Common myeloid progenitor, CD34-positive (primary cell): ENCODE measurements around the gene NRROS.

Experiments used
- CTCF ChIA-PET: fragments of 350-600 bp; sonication (Branson Sonifier 250); formaldehyde crosslinking; loops from one replicate; lab custom pipeline; 2021; ENCODE audit warnings: antibody characterized with exemption; lab: Charles Lee
- POLR2A ChIA-PET: fragments of 350-600 bp; sonication (Branson Sonifier 250); formaldehyde crosslinking; loops from one replicate; lab custom pipeline; 2021; ENCODE audit warnings: antibody characterized with exemption; lab: Charles Lee
- DNase-seq, 3 donors: peaks; one replicate each; pipeline versions ENCODE4 v3.0.0 to v3.0.0-alpha.2; 2013
- H3K27ac ChIP-seq, 2 experiments: 1 replicate in 1 of 2; 2 replicates in 1 of 2; pipeline ENCODE4 v1.7.0; 2013; ENCODE audit warnings: inconsistent platforms in 2 of 2, low read length in 2 of 2, mild to moderate bottlenecking in 2 of 2, low read depth in 1 of 2, moderate library complexity in 1 of 2; ENCODE audit not compliant: severe bottlenecking in 2 of 2, insufficient read depth in 1 of 2, poor library complexity in 1 of 2
- H3K27me3 ChIP-seq, 5 experiments: replicated peaks in 2 of 5; 1 replicate in 3 of 5; 2 replicates in 2 of 5; pipeline versions ENCODE4 v1.6.1 to v1.7.0; 2013; ENCODE audit warnings: low read length in 4 of 5, mild to moderate bottlenecking in 2 of 5, moderate library complexity in 2 of 5, inconsistent platforms in 1 of 5; ENCODE audit not compliant: insufficient read depth in 5 of 5, control insufficient read depth in 4 of 5
- H3K36me3 ChIP-seq, 4 experiments: 1 replicate in 2 of 4; 2 replicates in 2 of 4; pipeline versions ENCODE4 v1.6.1 to v1.7.0; 2013; ENCODE audit warnings: low read length in 3 of 4, control low read depth in 1 of 4, mild to moderate bottlenecking in 1 of 4; ENCODE audit not compliant: control insufficient read depth in 4 of 4, insufficient read depth in 4 of 4
- H3K4me1 ChIP-seq, 4 experiments: 1 replicate in 3 of 4; 2 replicates in 1 of 4; pipeline versions ENCODE4 v1.6.1 to v1.7.1; 2013; ENCODE audit warnings: low read length in 3 of 4, mild to moderate bottlenecking in 3 of 4, control low read depth in 1 of 4, inconsistent platforms in 1 of 4, moderate library complexity in 1 of 4; ENCODE audit not compliant: control insufficient read depth in 4 of 4, insufficient read depth in 4 of 4; ENCODE audit errors: control extremely low read depth in 1 of 4
- H3K4me3 ChIP-seq, 7 experiments: 1 replicate in 4 of 7; 2 replicates in 3 of 7; pipeline versions ENCODE4 v1.5.1 to v1.7.0; 2013; ENCODE audit warnings: mild to moderate bottlenecking in 7 of 7, low read length in 6 of 7, moderate library complexity in 6 of 7, inconsistent platforms in 2 of 7, low read depth in 2 of 7, control low read depth in 1 of 7; ENCODE audit not compliant: insufficient read depth in 4 of 7, control insufficient read depth in 1 of 7; ENCODE audit errors: extremely low read depth in 1 of 7
- H3K9me3 ChIP-seq, 5 experiments: 1 replicate in 4 of 5; 2 replicates in 1 of 5; pipeline versions ENCODE4 v1.6.1 to v1.7.1; 2013; ENCODE audit warnings: low read length in 4 of 5, mild to moderate bottlenecking in 2 of 5, inconsistent platforms in 1 of 5, low read depth in 1 of 5, moderate library complexity in 1 of 5; ENCODE audit not compliant: control insufficient read depth in 4 of 5, insufficient read depth in 2 of 5; ENCODE audit errors: control extremely low read depth in 1 of 5
- WGBS: methylation state at CpG from one replicate; pipeline ENCODE4 v1.1.5; 2013; ENCODE audit not compliant: insufficient coverage; 5-methylcytosine and 5-hydroxymethylcytosine counted together

NRROS gene

DNA sequence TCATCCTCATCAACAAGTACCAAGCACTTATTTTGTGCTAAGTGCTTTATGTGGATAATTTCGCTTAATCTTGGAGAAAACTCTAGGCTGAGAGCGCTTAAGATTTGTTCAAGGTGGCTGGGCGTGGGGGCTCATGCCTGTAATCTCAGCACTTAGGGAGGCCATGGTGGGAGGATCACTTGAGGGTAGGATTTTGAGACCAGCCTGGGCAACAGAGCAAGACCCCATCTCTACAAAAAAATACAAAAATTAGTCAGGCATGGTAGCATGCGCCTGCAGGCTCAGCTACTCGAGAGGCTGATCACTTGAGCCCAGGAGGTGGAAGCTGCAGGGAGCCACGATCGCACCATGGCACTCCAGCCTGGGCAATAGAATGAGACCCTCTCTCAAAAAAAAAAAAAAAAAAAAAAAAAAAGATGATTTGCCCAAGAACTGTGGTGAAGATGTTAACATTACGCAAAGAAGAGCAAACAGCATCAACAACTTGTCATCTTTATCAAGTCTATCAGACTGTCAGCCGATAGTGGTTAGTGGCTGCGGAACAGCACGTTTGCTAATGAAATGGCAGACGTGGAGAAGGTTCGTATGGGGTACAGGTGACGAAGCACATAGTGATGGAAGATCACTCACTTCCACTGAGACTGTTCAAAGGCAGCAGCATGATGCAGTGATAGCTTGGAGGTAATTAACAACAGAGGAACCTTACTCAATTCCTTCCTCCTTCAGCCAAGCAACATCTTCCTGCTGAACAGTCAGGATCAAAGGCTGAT lies 27.7 kb downstream of the NRROS start:
- ChIA-PET POLR2A (no interaction called here), CTCF (interaction anchor here (1.2 kb wide), 1 partner anchor 21 kb away, joined by 3 read pairs; no protein-coding TSS in a partner anchor)
- WGBS, result 96% methylated on average over 4 of the region's 14 CpGs
- DNase-seq, result peak in 1 of 3 donors; percentile 16
- Histone ChIP-seq H3K27ac (no peak overlapping the region), H3K36me3 (peaks cover 0 to 20% (median 13%) of the 10 kb centered on the region in 4 experiments), H3K4me3 (no peak overlapping the region), H3K4me1 (peaks cover 5 to 18% (median 13%) of the 10 kb centered on the region in 4 experiments), H3K27me3 (no peaks in the 10 kb centered on the region), H3K9me3 (no peaks in the 10 kb centered on the region)

- WGBS, result 8% methylated on average over 6 of the region's 6 CpGs
- H3K27ac ChIP-seq, result no peak overlapping the region
- H3K4me1 ChIP-seq, result peaks cover 5 to 12% (median 10%) of the 10 kb centered on the region in 4 experiments
These were observed 30.8 kb downstream of the NRROS start for GRCh38 chr3:196670339-196670738.

DNA sequence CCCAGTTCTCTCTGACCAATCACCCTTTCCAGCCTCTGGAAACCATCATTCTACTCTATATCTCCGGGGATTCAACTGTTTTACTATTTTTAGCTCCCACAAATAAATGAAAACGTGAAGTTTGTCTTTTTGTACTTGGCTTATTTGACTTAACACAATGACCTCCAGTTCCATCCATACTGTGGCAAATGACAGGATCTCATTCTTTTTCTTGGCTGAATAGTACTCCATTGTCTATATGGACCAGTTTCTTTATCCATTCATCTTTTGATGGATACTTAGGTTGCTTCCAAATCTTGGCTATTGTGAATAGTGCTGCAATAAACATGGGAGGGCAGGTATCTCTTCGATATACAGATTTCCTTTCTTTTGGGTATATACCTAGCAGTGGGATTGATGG lies 34.1 kb downstream of the NRROS start:
- no peaks in the 10 kb centered on the region for H3K9me3 ChIP-seq
- peaks cover 0 to 4% (median 2%) of the 10 kb centered on the region in 4 experiments for H3K36me3 ChIP-seq
- H3K4me3 ChIP-seq, result no peak overlapping the region
- peaks cover 7 to 12% (median 11%) of the 10 kb centered on the region in 4 experiments for H3K4me1 ChIP-seq
- H3K27me3 ChIP-seq, result no peaks in the 10 kb centered on the region
- ChIA-PET CTCF (interaction anchor here (0.6 to 1.2 kb wide), 3 partner anchors 10 to 20 kb away, joined by 3 to 4 read pairs (median 3); no protein-coding TSS in a partner anchor), POLR2A (no interaction called here)
- no peak overlapping the region for H3K27ac ChIP-seq
- no peak for DNase-seq
- WGBS, result 95% methylated on average over 3 of the region's 3 CpGs

More at GRCh38 chr3:196670339-196670738, 30.8 kb downstream of the NRROS start:
- no peak for DNase-seq
- Histone ChIP-seq H3K27me3 (no peaks in the 10 kb centered on the region), H3K4me3 (peak overlapping the region in 2 of 7 experiments; percentile 7 to 22), H3K36me3 (peaks cover 0 to 8% (median under 1%) of the 10 kb centered on the region in 4 experiments), H3K9me3 (no peaks in the 10 kb centered on the region)
- ChIA-PET CTCF (interaction anchor here (1.3 to 1.7 kb wide), 4 partner anchors 15 to 58 kb away, joined by 3 to 5 read pairs (median 4); no protein-coding TSS in a partner anchor), POLR2A (interaction anchor here (0.7 kb wide), 1 partner anchor 43 kb away, joined by 3 read pairs; no protein-coding TSS in a partner anchor)

- Histone ChIP-seq H3K27me3 (no peaks in the 10 kb centered on the region), H3K36me3 (peaks cover 0 to 8% (median 6%) of the 10 kb centered on the region in 4 experiments), H3K4me3 (no peak overlapping the region), H3K9me3 (peaks cover 0 to 3% (median 0%) of the 10 kb centered on the region in 5 experiments), H3K4me1 (peaks cover 0 to 3% (median 1%) of the 10 kb centered on the region in 4 experiments), H3K27ac (no peak overlapping the region)
- POLR2A ChIA-PET, result no interaction called here
- CTCF ChIA-PET, result interaction anchor here (0.8 to 2.1 kb wide), 8 partner anchors 8 to 424 kb away, joined by 3 to 15 read pairs (median 4); no protein-coding TSS in a partner anchor
- DNase-seq, result no peak
- 80% methylated on average over 1 of the region's 1 CpG for WGBS
These were observed 37.9 kb downstream of the NRROS start for GRCh38 chr3:196677353-196677752.

DNA sequence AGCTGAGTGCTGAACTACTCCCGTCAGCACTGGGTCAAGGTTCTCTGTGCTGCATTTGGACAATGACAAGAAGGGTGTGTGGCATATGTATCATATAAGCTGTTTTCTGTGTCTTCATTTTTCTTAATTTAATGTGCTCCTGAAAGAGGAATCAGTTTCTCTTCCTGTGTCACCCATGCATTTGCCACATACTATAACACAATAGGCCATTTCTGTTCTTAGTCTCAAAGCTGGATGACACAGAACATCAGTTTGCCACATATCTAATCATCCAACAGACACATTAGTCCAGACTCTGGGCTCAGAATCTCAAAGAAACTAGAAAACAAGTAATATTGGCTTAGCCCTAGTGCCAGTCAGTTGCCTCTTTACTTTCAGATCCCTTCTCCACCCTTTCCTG lies 38.4 kb downstream of the NRROS start:
- no peaks in the 10 kb centered on the region for H3K27me3 ChIP-seq
- CTCF ChIA-PET, result interaction anchor here (1.0 to 2.1 kb wide), 4 partner anchors 10 to 424 kb away, joined by 3 to 15 read pairs (median 7); no protein-coding TSS in a partner anchor
- WGBS, result no CpG with 5 or more reads among the region's 1 CpG
- H3K4me1 ChIP-seq, result peaks cover 0 to 3% (median 1%) of the 10 kb centered on the region in 4 experiments
- POLR2A ChIA-PET, result no interaction called here
- no peak for DNase-seq
- no peak overlapping the region for H3K4me3 ChIP-seq
- H3K36me3 ChIP-seq, result peaks cover 2 to 9% (median 7%) of the 10 kb centered on the region in 4 experiments
- H3K9me3 ChIP-seq, result peaks cover 0 to 4% (median 0%) of the 10 kb centered on the region in 5 experiments
- no peak overlapping the region for H3K27ac ChIP-seq

DNA sequence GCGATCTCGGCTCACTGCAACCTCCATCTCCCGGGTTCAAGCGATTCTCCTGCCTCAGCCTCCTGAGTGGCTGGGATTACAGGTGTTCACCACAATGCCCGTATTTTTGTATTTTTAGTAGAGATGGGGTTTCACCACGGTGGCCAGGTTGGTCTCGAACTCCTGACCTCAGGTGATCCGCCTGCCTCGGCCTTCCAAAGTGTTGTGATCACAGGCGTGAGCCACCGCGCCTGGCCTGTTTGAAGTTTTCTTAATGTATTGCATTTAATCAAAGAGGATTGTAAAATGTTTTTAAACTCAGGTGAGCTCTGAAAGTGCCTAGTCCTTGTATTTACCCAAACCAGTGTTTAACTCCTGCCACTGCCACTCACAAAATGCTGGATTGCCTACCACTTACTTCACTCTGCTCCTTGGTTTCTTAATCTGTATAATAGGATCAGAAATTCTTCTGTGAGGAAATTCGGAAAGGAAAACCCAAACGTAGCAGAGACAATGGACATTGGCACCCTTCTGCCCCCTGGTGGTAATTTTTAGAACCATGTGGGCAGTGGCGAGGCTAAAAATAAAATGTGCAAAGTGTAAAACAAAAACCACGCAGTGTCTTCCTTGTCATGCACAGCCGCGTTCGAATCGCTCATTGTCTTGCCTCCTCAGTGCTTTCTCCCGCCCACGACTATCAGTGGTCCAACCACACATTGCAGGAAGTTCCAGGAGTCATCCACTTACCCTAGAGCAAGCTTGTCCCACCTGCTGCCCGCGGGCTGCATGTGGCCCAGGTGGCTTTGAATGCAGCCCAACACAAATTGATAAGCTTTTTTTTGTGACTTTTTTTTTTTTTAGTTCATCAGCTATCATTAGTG lies 45.3 kb downstream of the NRROS start:
- Histone ChIP-seq H3K4me3 (peak overlapping the region in 4 of 7 experiments; percentile 13 to 62 (median 44)), H3K27ac (peak overlapping the region in 1 of 2 experiments; percentile 17), H3K27me3 (no peaks in the 10 kb centered on the region), H3K36me3 (peaks cover 2 to 8% (median 5%) of the 10 kb centered on the region in 4 experiments), H3K4me1 (peaks cover 10 to 42% (median 24%) of the 10 kb centered on the region in 4 experiments), H3K9me3 (peaks cover 0 to 7% (median 0%) of the 10 kb centered on the region in 5 experiments)
- ChIA-PET CTCF (interaction anchor here (0.6 to 5.8 kb wide), 23 partner anchors 8 to 198 kb away, joined by 3 to 106 read pairs (median 3); partner anchors contain the start of gene NRROS), POLR2A (interaction anchor here (0.6 to 1.1 kb wide), 4 partner anchors 19 to 75 kb away, joined by 3 to 4 read pairs (median 3); no protein-coding TSS in a partner anchor)
- peak; percentile 67 to 88 (median 83) for DNase-seq
- WGBS, result 36% methylated on average over 17 of the region's 24 CpGs
